ENCODE measurements around the gene C2orf74.
"Not testable (repeated sequence)": the region's sequence is repeated elsewhere in the genome, so short reads cannot be mapped to it uniquely, and the experiment has no call there.

The C2orf74 gene

GRCh38 chr2:61175036-61175435 is 13.0 kb downstream of the C2orf74 start:
- no peak for DNase-seq

DNA sequence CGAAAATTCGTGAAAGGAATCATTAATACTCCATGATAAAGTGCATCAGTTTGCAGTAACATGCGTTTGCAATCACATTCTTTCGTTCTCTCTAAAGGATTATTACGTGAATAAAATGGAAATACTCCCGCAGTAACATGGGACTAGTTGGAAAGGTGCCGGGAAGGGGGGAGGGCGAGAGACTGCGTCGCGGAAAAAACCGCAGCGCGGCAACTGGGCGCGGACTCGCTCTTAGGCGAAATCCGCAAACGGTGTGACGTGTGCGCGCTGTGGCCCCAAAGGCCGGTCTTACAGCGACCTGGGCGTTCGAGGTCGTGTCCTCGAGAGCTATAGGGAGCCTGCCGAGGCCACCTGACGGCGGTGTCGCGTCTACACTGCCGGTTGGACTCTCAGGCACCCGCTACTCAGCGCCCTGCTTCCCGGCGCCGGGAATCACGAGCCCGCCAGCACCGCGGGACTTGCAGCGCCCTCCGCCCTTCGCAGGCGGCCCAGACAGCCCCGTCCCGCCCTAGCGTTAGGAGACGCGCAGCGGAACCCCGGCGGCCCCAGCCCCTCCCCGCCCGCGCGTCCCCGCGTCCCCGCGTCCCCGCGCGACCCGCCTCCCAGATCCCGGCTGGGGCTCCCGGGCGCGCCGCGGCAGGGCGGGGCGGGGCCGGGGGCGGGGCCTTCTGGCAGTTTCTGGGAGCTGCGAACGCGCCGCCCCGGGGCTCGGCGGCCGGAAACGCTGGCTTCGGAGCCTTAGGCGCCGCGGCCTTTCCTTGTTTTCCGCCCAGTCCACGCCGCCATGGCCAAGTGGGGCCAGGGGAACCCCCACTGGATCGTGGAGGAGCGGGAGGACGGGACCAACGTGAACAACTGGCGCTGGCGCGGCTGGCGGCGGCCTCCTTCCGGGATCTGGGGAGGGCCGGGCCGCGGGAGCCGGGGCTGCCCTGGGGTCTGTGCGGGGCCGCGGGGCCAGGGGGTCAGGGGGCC is 15.1 kb downstream of the C2orf74 start:
- DNase-seq, result peak; percentile 97

GRCh38 chr2:61177727-61178549 is 15.9 kb downstream of the C2orf74 start:
- peak; percentile 70 for DNase-seq

DNA sequence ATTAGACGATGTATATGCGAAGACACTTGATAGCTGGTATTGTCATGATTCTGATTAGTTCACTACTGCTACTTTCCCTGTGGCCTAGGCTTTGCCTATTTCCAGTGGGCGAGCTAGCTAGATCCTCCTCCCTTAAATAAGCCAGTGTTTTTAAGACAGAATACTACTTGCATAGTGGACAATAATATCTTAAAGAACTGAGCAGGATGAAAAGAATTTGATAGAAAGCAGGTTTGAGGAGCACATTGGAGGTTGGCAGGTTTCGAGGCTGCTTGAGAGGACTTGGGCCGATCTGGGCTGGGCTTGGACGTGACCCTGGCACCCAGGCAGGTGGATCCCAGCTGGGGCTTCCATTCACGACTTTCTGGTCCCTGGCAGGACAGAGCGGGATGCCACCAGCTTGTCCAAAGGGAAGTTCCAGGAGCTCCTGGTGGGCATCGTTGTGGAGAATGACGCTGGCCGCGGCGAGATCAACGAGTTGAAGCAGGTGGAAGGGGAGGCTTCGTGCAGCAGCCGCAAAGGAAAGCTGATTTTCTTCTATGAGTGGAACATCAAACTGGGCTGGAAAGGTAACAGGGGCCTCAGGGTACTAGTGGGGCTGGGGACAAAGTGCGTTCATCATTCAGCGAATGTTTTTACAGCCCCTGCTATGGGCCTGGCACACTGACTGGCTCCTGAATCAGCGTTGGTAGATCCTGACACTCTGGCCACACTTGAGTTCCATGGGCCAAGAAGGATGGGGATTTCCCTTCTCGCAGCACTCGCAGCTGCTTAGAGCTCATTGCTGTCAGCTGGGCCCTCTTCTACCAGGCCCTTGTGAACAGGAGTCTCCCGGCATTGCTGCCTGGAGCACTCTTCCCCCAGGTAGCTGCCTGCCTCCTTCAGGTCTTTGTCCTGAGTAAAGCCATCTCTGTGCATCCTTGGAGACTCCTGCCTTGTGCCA is 16.9 kb downstream of the C2orf74 start:
- no peak for DNase-seq

- DNase-seq, result peak; percentile 77
Measured at GRCh38 chr2:61179701-61180639, 18.0 kb downstream of the C2orf74 start.

DNA sequence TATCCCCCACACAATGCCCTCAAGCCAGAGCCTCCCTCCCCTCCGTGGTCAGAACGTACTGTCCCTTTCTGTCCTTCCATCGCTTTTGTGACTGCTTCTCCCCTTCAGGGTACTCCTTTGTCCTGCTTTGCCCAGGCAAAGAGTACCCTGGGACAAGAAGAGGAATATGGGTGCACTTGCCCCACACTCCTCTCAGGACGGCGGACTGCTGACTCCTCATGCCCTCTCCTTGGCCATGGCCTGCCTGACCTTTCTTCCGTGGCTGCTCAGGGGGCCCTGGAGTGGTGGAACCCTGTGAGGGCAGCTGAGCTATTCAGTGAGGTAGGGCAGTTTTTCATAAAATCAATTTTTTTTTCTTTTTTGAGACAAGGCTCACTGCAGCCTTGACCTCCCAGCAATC is 18.7 kb downstream of the C2orf74 start:
- no peak for DNase-seq

- no peak for DNase-seq
Measured at GRCh38 chr2:61181382-61182058, 19.5 kb downstream of the C2orf74 start.

- DNase-seq, result no peak
Measured at GRCh38 chr2:61182059-61182383, 20.0 kb downstream of the C2orf74 start.

DNA sequence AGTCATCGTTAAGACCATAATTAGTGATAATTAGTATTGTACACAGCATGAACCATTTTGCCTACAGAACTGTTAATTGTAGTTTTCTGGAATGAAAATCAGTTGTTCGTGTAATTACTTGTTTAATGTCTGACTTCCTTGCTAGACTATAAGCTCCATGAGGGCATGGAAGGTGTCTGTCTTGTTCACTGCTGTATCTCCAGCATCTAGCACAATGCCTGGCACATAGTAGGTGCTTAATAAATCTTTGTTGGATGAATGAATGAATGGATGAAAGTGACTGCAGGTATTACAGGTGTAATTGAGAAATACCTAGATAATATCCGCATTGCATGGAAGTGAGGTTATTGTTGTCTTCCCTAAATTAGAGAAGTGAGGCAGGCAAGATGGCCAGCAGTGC is 21.8 kb downstream of the C2orf74 start:
- no peak for DNase-seq

DNA sequence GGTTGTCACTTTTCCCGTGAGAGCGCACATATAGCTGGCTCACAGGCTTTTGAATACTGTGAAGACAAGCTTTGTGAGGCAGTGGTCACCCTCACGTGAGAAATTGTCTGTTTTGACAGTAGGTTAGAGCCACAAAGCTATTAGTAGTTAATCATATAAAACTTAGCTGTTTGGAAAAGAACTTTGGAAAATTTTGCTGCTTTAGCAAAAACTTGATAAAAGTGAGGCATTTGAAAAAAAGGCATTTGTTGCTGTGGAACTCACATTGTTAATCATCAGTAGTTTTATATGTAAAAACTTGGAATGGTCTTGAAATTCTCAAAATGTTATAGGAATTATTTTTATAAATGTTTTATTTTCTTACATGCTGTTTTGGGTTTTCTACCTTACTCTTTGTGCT is 22.3 kb downstream of the C2orf74 start:
- no peak for DNase-seq

GRCh38 chr2:61185231-61185728 is 23.3 kb downstream of the C2orf74 start:
- DNase-seq, result no peak

GRCh38 chr2:61187085-61187484 is 25.1 kb downstream of the C2orf74 start:
- DNase-seq, result no peak

DNA sequence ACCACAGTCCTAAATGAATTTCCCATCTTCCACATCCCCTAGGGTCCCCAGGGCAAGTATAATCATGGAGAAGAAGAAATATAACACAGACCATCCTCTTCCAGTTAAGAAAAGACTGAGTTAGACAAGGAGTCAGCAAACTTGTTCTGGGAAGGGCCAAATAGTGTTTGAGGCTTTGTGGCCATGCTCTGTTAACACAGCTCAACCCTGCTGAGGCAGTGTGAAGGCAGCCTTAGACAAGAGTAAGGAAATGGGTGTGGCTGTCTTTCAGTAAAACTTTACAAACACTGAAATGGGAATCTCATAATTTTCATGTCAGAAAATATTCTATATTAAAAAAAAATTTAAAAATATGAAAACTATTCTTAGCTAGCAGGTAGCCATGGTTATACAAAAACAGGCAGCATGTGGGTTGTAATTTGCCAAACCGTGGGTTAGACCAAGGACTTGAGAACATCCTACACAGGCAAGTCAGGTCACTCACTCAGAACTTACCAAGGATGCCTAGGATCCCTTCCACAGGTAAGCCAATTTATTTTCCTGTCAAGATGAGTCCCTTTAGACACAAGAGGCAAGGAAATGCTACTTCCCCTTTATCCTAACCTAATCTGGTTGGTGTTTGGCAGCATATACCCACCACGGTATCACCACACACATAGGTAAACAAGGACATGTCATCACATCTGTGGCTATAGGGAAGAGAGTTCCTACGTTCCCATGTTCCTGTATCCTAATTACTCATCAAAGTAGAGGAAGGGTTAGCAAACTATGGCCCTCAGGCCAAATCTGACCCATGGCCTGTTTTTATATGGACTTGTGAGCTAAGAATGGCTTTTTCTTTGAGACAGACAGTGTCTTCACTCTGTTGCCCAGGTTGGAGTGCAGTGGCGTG is 31.9 kb downstream of the C2orf74 start:
- no peak for DNase-seq

DNA sequence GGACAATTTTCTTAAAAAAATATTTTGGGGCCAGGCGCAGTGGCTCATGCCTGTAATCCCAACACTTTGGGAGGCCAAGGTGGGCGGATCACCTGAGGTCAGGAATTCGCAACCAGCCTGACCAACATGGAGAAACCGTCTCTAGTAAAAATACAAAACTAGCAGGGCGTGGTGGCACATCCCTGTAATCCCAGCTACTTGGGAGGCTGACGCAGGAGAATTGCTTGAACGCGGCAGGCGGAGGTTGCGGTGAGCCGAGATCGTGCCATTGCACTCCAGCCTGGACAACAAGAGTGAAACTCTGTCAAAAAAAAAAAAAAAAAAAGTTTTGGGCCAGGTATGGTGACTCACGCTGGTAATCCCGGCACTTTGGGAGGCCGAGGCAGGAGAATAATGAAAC is 32.7 kb downstream of the C2orf74 start:
- not testable (repeated sequence) for DNase-seq

- DNase-seq, result no peak
Measured at GRCh38 chr2:61196671-61197070, 34.7 kb downstream of the C2orf74 start.

DNA sequence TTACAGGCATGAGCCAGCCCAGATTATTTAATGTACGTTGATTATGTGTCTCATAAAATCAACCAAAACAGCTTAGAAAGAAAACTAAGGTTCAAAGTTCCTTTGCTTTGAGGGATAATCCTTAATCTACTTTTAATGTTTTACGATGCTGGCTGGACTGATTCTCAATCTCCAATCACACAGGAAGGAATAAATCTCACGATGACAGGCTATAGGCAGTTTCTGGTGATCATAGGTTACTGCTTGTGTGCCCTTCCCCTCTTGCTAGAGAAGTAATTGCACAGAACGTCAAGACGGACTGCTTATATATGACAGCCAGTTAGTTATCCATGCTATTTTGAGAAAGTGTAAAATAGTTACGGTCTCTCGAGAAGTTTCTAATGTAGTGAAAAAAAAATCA is 43.1 kb downstream of the C2orf74 start:
- no peak for DNase-seq

- no peak for DNase-seq
Measured at GRCh38 chr2:61210332-61210981, 48.5 kb downstream of the C2orf74 start.

DNA sequence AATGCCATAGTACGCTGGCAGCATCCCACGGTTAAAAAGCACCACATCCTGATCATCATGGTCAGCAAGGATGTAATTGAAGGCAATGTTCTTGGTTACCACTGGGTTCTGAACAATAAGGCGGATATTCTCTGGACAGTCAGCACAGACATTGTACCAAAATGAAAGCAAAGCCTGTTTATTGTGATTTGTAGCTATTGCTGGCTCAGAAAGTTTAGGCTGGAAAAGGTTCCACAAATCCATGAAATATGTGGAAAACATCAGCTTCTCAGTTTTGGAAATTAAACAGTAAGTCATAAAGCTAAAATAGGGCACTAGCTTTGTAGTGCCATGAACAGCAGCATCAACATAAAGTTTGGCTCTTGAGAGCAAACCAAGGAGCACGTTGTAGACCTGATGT is 52.2 kb downstream of the C2orf74 start:
- no peak for DNase-seq
